ENCODE measurements around the gene STC2. TPM values are rescaled to one million over a fixed set of nuclear protein-coding genes. Genes with fewer than 3 reads are reported as not detected.

The STC2 gene
- total and polyA plus RNA-seq, 2 experiments from 2014 or later = 184 to 330 TPM

- no peaks in the 10 kb centered on the region for H3K27me3 ChIP-seq (replicated peaks; ENCODE audit: insufficient read depth)
- in situ Hi-C loops (cut with MboI) = loop anchor here (10.0 to 25.0 kb wide), 2 partner anchors 276 to 311 kb away; partner anchors contain the start of gene ATP6V0E1
These were observed 29.8 kb downstream of the STC2 start for GRCh38 chr5:173298213-173298926.

GRCh38 chr5:173297813-173298212, 30.4 kb downstream of the STC2 start:
- Histone ChIP-seq H3K79me2 (ENCODE audit: insufficient read depth) (no peaks in the 10 kb centered on the region), H3K4me1 (ENCODE audit: insufficient read depth) (peaks cover 18% of the 10 kb centered on the region), H3K27me3 (replicated peaks; ENCODE audit: insufficient read depth) (no peaks in the 10 kb centered on the region), H3K9me2 (ENCODE audit: insufficient read depth) (no peaks in the 10 kb centered on the region), H2AFZ (no peak overlapping the region), H3K4me2 (ENCODE audit: unreplicated experiment) (no peak overlapping the region), H3K27ac (no peak overlapping the region), H3K9ac (no peak overlapping the region), H4K20me1 (ENCODE audit: insufficient read depth) (no peaks in the 10 kb centered on the region), H3K4me3 (no peak overlapping the region), H3K9me3 (ENCODE audit: low read depth) (no peaks in the 10 kb centered on the region), H3K36me3 (ENCODE audit: low read depth) (no peaks in the 10 kb centered on the region), H3F3A (ENCODE audit: insufficient read depth) (no peaks in the 10 kb centered on the region)
- TF ChIP-seq EZH2 (IDR thresholded peaks at IDR 0.05; ENCODE audit: insufficient read depth, poor library complexity, severe bottlenecking) (no peak), EZH2phosphoT487 (IDR thresholded peaks at IDR 0.05; ENCODE audit: insufficient read depth, low read depth) (no peak)
- in situ Hi-C loops (cut with MboI) = loop anchor here (10.0 to 25.0 kb wide), 2 partner anchors 277 to 311 kb away; partner anchors contain the start of gene ATP6V0E1
- 89% methylated on average over 8 of the region's 8 CpGs for WGBS, 2 experiments (ENCODE audit: low coverage in 1 of 2, low lambda C conversion rate in 2 of 2, missing lambda C conversion rate in 2 of 2)
- no peak for DNase-seq

More at GRCh38 chr5:173298213-173298926, 29.8 kb downstream of the STC2 start:
- H3K9me3 ChIP-seq (ENCODE audit: low read depth) = no peaks in the 10 kb centered on the region
- no peaks in the 10 kb centered on the region for H4K20me1 ChIP-seq (ENCODE audit: insufficient read depth)
- TF ChIP-seq EZH2 (IDR thresholded peaks at IDR 0.05; ENCODE audit: insufficient read depth, poor library complexity, severe bottlenecking) (no peak), EZH2phosphoT487 (IDR thresholded peaks at IDR 0.05; ENCODE audit: insufficient read depth, low read depth) (no peak)
- no peak overlapping the region for H3K27ac ChIP-seq
- H3K79me2 ChIP-seq (ENCODE audit: insufficient read depth) = no peaks in the 10 kb centered on the region
- DNase-seq = no peak
- H3K36me3 ChIP-seq (ENCODE audit: low read depth) = no peaks in the 10 kb centered on the region
- H3F3A ChIP-seq (ENCODE audit: insufficient read depth) = no peaks in the 10 kb centered on the region
- H2AFZ ChIP-seq = peak overlapping the region; percentile 12; the same call in 1 of the 2 replicates
- H3K9ac ChIP-seq = no peak overlapping the region
- 47 to 53% methylated on average over 19 of the region's 19 CpGs for WGBS, 2 experiments (ENCODE audit: low coverage in 1 of 2, low lambda C conversion rate in 2 of 2, missing lambda C conversion rate in 2 of 2)
- no peak overlapping the region for H3K4me3 ChIP-seq
- peaks cover 21% of the 10 kb centered on the region for H3K4me1 ChIP-seq (ENCODE audit: insufficient read depth)
- H3K4me2 ChIP-seq (ENCODE audit: unreplicated experiment) = no peak overlapping the region
- no peaks in the 10 kb centered on the region for H3K9me2 ChIP-seq (ENCODE audit: insufficient read depth)

DNA sequence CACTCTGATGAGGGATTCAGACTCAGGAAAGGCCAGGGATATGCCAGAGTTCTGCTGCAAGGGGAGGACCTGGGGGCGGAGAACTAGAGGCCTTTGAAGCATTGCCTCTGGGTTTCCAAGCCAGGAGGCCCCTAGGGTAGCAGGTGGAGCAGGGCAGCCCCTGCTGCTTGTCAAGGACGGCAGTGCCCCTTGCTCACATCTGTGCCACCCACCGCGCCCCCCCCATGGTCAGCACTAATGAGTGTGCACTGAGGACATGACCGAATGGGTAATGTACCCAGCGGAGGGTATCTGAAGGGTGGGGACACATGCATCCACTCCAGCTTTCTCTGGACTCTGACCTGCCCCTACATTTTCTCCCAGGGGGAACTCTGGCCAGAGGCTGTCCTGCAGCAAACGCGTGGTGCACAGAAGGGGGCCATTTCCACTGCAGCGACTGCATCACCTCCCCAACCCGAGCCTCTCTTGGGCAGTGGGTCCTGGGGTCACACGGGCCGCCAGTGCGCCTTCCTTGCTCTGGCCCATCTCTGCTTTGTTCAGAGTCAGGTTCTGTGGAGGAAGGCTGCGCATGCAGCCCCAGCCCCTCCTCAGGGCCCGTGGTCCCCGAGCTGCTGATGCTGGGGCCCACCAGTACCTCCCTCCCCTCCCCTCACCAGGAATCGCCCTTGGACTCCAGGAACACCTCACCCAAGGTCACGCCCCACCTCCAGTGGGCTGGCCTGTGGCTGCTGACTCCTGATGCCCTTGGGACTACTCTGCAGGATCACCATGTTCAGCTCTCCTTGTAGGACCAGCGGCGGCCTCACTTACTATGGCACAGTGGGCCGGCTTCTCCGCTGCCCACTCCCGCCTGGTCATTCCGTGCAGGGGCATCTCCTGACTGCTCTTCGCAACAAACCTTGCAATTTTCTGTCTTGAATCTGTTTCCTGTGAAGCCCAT, 31.2 kb downstream of the STC2 start:
- TF ChIP-seq EZH2phosphoT487 (IDR thresholded peaks at IDR 0.05; ENCODE audit: insufficient read depth, low read depth) (no peak), EZH2 (IDR thresholded peaks at IDR 0.05; ENCODE audit: insufficient read depth, poor library complexity, severe bottlenecking) (no peak)
- no peak for DNase-seq
- Histone ChIP-seq H3K79me2 (ENCODE audit: insufficient read depth) (no peaks in the 10 kb centered on the region), H3K9me2 (ENCODE audit: insufficient read depth) (no peaks in the 10 kb centered on the region), H3K4me1 (ENCODE audit: insufficient read depth) (peaks cover 10% of the 10 kb centered on the region; the same call in 1 of the 2 replicates), H3K9ac (no peak overlapping the region), H3F3A (ENCODE audit: insufficient read depth) (no peaks in the 10 kb centered on the region), H3K9me3 (ENCODE audit: low read depth) (no peaks in the 10 kb centered on the region), H3K27me3 (replicated peaks; ENCODE audit: insufficient read depth) (no peaks in the 10 kb centered on the region), H3K36me3 (ENCODE audit: low read depth) (no peaks in the 10 kb centered on the region), H4K20me1 (ENCODE audit: insufficient read depth) (no peaks in the 10 kb centered on the region), H3K4me3 (no peak overlapping the region), H3K27ac (no peak overlapping the region), H2AFZ (no peak overlapping the region), H3K4me2 (ENCODE audit: unreplicated experiment) (no peak overlapping the region)
- in situ Hi-C loops (cut with MboI) = loop anchor here (10.0 to 25.0 kb wide), 2 partner anchors 278 to 310 kb away; partner anchors contain the start of gene ATP6V0E1
- 94 to 97% methylated on average over 24 to 25 of the region's 25 CpGs for WGBS, 2 experiments (ENCODE audit: low coverage in 1 of 2, low lambda C conversion rate in 2 of 2, missing lambda C conversion rate in 2 of 2)

DNA sequence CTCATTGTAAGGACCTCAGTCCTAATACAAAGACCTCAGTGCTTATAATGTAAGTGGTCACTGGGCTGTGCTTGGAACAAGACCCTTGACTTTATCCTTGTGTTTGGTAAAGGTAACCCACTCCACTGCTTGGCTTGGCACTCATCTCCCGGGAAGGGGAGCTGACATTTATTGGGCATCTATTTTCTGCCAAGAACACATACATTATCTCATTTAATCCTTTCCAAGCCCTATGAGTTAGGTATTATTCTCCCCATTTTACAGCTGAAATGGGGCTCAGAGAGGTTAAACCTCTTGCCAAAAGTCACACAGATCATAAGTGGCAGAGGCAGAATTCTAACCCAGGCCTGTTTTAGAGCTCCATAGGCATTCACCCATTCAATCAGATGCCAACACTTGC, 32.4 kb downstream of the STC2 start:
- no peaks in the 10 kb centered on the region for H3K9me2 ChIP-seq (ENCODE audit: insufficient read depth)
- no peaks in the 10 kb centered on the region for H4K20me1 ChIP-seq (ENCODE audit: insufficient read depth)
- H3K36me3 ChIP-seq (ENCODE audit: low read depth) = no peaks in the 10 kb centered on the region
- no peak overlapping the region for H3K4me2 ChIP-seq (ENCODE audit: unreplicated experiment)
- H3K4me3 ChIP-seq = no peak overlapping the region
- H3F3A ChIP-seq (ENCODE audit: insufficient read depth) = no peaks in the 10 kb centered on the region
- no peak for TF ChIP-seq EZH2 (IDR thresholded peaks at IDR 0.05; ENCODE audit: insufficient read depth, poor library complexity, severe bottlenecking)
- no peak for TF ChIP-seq EZH2phosphoT487 (IDR thresholded peaks at IDR 0.05; ENCODE audit: insufficient read depth, low read depth)
- no peaks in the 10 kb centered on the region for H3K27me3 ChIP-seq (replicated peaks; ENCODE audit: insufficient read depth)
- H3K4me1 ChIP-seq (ENCODE audit: insufficient read depth) = peaks cover 10% of the 10 kb centered on the region; the same call in 1 of the 2 replicates
- H3K27ac ChIP-seq = no peak overlapping the region
- WGBS, 2 experiments (ENCODE audit: low coverage in 1 of 2, low lambda C conversion rate in 2 of 2, missing lambda C conversion rate in 2 of 2) = 62 to 63% methylated on average over 1 of the region's 1 CpG
- no peak for DNase-seq
- in situ Hi-C loops (cut with MboI) = loop anchor here (10.0 to 25.0 kb wide), 2 partner anchors 279 to 308 kb away; partner anchors contain the start of gene ATP6V0E1
- H2AFZ ChIP-seq = no peak overlapping the region
- no peaks in the 10 kb centered on the region for H3K79me2 ChIP-seq (ENCODE audit: insufficient read depth)
- H3K9ac ChIP-seq = no peak overlapping the region
- no peaks in the 10 kb centered on the region for H3K9me3 ChIP-seq (ENCODE audit: low read depth)
